GM21723 (cell line): ENCODE data around the gene PUS1.

ENCODE experiments used
- ATAC-seq: cut with Tn5 transposase; IDR thresholded peaks from one replicate; pipeline ENCODE4 v1.9.1; 2021; ENCODE audit warnings: mild to moderate bottlenecking, moderate library complexity; ENCODE audit not compliant: unreplicated experiment

PUS1 gene

DNA sequence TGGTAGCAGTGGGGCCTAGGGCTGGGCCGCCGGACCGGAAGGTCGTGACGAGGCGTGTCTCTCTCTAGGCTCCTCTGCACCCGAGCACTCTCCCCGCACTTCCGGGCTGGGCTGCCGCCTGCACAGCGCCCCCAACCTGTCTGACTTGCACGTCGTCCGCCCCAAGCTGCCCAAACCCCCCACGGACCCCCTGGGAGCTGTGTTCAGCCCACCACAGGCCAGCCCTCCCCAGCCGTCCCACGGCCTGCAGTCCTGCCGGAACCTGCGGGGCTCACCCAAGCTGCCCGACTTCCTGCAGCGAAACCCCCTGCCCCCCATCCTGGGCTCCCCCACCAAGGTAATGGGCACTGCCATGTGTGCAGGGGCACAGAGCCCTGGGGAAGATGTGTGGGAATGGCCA lies 13.3 kb upstream of the PUS1 start:
- ATAC-seq: no peak

DNA sequence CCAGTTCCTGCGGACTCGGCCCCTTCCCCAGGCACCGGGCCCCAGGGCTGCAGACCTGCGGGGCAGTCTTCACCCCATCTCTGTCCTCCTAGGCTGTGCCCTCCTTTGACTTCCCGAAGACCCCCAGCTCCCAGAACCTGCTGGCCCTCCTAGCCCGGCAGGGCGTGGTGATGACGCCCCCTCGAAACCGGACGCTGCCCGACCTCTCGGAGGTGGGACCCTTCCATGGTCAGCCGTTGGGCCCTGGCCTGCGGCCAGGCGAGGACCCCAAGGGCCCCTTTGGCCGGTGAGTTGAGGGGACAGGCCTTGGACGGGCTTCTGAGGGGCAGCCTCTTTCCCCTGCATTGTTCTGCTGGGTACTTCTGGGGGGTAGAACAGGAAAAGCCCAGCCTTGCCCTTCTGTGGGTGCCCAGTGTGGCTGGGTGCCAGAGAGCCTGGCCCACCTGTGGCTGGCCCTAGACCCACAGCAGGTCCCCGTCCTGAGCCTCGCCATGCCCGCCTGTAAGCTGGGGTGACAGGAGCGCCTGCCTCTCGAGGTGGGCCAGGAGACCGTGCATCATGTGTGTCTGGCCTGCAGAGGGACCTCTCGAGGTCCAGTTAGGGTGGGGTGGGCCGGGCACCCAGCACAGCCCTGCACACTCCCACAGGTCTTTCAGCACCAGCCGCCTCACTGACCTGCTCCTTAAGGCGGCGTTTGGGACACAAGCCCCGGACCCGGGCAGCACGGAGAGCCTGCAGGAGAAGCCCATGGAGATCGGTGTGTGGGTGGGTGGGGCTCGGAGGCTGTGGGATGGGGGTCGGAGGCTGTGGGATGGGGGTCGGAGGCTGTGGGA lies 12.6 kb upstream of the PUS1 start:
- no peak for ATAC-seq

DNA sequence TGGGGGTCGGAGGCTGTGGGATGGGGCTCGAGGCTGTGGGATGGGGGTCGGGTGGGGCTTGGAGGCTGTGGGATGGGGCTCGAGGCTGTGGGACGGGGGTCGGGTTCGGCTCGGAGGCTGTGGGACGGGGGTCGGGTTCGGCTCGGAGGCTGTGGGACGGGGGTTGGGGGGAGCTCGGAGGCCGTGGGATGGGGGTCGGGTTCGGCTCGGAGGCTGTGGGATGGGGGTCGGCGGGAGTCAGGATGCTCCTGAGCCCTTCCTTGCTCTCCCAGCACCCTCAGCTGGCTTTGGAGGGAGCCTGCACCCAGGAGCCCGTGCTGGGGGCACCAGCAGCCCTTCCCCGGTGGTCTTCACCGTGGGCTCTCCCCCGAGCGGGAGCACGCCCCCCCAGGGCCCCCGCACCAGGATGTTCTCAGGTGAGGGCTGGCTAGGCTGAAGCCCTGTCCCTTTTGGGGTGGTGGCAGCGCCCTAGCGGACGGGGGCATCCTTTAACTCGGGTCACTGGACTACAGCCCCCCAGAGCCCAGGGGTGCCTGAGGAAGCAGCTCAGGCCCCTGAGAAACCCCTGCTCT lies 11.9 kb upstream of the PUS1 start:
- no peak for ATAC-seq

DNA sequence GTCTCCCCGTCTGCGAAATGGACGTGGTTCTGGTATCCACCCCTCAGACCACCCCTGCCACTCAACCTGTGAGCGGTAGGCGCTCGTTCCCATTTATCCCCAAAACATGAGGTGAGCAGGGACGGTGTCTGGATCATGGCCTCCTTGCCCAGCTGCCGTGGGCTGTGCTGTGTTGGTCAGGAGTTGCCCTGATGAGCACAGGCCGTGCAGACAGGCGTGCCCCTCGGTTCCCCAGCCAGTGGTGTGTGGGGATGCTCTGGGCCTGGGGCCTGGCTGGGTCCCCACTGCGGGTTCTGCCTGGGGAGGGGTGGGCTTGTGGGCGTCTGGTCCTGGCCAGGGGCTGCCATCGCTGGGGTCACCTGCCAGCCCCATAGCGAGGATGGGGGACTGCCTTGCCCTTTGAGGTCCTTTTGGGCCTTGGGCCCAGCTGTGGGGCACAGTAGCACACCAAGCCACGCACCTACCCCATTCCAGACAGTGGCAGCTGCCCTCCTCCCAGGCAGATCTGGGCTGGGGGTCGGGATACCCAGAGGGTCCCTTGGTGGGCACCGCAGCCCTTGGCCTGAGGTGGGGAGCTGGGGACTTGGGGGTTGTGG lies 11.3 kb upstream of the PUS1 start:
- ATAC-seq: no peak

DNA sequence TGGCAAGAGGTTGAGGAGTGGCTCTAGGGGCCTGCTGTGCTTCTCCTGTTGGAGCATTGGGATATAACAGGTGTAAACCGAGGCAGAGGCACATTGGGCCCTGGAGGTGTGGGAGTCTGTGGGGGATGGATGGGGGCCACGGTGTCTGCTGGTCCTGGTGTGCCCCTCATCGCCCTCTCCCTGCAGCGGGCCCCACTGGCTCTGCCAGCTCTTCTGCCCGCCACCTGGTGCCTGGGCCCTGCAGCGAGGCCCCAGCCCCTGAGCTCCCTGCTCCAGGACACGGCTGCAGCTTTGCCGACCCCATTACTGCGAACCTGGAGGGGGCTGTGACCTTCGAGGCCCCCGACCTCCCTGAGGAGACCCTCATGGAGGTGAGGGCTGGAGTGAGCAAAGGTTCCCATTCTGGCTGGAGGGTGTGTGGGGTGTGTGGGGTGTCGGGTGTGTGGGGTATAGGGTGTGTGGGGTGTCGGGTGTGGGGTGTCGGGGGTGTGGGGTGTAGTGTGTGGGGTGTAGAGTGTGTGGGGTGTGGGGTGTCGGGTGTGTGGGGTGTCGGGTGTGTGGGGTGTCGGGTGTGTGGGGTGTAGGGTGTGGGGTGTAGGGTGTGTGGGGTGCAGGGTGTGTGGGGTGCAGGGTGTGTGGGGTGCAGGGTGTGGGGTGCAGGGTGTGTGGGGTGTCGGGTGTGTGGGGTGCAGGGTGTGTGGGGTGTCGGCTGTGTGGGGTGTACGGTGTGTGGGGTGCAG lies 10.6 kb upstream of the PUS1 start:
- ATAC-seq: no peak

DNA sequence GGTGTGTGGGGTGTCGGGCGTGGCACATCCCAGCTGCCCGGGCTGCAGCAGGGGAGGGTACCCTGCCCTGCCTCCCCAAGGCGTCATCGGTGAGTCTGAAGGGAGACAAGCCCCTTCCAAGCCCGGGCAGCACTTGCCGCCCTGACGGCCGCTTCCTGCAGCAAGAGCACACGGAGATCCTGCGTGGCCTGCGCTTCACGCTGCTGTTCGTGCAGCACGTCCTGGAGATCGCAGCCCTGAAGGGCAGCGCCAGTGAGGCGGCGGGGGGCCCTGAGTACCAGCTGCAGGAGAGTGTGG lies 10.1 kb upstream of the PUS1 start:
- ATAC-seq: no peak

DNA sequence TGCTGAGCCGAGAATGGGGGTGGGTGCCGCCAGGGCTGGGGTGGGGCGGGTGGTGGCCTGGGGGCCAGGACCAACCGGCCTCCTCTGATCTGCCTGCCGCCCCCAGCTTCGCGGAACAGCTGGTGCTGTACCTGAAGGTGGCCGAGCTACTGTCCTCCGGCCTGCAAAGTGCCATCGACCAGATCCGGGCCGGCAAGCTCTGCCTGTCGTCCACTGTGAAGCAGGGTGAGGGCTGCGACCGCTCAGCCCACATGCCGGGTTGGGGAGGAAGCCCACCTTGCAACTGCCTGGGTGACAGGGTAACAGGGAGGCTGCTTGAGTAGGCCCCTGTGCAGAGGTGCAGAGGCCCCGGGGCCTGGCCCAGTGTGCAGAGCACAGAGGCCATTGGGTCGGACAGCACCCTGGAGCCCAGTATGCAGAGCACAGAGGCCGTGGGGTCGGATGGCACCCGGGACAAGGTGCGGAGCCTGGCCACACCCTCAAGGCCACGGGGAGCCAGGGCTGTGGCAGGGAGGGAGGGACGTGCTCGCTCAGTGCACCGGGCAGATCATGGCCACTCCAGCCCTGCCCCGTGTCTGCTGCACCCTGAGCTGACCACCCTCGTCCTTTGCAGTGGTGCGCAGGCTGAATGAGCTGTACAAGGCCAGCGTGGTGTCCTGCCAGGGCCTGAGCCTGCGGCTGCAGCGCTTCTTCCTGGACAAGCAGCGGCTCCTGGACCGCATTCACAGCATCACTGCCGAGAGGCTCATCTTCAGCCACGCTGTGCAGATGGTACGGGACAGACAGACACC lies 9.5 kb upstream of the PUS1 start:
- no peak for ATAC-seq

DNA sequence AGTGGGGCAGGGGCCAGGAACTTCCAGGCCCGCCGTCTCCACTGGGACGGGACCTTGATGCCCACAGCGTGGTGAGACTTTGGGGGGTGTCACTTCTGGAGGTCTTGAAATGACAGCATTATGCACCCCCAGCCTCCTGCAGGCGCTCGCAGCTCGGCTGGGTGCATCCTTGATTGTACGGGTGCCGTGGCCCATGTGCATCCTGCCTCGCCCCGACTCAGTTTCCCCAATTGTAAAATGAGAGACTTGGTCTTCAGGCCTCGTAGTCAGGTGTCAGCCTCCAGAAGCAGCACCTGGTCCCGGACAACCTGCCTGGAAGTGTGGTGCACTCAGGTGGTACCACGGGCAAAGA lies 8.9 kb upstream of the PUS1 start:
- no peak for ATAC-seq

DNA sequence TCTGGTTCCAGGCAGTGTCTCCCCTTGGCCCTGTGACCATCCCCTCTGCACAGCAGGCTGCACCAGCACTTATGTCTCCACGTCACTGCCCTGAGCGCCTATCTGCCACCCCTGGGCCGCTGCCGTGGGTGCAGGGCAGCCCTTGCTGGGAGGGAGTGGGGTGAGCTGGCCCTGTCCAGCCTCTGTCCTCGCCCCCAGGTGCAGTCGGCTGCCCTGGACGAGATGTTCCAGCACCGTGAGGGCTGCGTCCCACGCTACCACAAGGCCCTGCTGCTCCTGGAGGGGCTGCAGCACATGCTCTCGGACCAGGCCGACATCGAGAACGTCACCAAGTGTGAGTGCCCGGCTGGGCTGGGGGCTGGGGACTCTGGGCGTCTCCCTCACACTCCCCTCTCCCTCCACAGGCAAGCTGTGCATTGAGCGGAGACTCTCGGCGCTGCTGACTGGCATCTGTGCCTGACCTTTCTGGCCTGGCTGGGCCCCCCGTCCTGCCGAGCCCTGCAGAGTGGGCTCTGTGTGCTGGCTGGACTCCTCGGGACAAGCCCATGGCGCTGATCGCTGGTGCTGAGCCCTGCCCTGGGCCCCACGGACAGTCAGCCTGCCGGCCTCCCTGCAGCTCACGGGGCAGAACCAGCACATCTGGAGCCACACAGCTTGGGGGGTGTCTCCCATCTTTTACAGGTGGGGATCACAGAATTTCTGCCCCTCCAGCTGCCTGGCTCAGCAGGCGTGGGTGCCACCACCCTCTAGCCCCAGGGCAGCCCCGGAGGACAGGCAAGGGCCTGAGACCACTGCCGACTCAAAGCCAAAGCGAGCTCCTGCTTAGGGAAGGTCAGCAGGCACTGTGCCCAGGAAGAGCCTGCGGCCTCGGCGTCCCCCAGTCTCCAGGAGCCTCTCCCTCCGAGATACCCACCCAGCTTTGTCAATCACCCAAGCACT lies 7.9 kb upstream of the PUS1 start:
- ATAC-seq: no peak

DNA sequence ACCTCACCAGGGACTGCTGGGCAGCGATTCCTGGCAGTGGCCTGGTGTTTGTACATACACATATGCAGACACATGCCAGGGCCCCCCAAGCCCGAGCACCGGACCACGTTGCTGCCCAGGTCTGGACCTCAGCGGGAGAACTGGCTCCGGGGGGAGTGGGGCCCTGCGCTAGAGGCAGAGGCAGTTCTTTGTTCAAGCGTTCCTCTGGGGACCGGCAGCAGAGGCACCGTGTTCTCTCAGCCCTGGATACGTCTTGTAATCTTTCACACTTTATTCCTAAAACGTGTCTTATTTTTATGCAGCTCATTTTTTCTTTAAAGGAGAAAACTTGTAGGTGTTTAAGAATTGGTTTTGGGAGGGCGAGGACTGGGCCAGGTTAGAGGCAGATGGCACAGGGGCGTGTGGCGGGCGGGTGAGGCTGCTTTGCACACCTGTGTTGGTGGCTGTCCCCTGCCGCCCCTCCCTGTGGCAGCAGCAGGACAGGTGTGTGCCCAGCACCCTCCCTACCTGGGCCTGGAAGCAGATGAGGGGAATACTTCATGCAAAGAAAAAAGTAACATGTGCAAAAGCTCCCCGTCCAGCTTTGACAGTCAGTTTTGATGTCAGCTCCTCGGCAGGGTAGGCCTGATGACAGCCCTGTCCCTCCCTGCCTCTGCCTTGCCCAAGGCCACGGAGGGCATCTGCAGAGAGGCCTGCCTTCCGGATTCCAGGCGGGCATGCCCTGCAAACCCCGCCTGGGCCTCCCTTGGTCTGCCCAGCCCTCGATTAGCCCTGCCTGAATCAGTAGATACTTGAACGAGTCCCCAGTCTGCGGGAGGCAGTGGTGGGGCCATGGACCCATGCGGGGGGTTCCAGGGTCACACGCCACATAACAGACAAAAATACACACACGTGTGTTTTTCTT lies 7.0 kb upstream of the PUS1 start:
- ATAC-seq: no peak

DNA sequence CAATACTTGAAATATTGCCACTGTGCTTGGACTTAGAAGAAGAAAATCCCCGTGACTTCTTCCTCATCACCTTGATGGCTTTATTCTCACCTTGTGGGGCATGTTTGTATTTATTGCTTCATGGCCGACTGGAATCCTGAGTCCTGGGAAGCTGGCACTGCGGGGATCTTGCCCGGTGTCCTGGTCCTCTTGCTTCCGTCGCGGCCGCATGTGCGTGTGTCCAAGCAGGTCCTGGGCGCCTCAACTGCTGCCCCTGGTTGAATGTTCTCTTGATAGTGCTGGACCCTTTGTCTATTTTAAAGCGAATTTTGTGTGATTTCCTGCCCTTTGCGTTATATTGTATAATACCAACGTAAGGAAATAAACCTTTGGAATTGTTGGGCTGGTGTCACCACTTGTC lies 6.3 kb upstream of the PUS1 start:
- no peak for ATAC-seq

DNA sequence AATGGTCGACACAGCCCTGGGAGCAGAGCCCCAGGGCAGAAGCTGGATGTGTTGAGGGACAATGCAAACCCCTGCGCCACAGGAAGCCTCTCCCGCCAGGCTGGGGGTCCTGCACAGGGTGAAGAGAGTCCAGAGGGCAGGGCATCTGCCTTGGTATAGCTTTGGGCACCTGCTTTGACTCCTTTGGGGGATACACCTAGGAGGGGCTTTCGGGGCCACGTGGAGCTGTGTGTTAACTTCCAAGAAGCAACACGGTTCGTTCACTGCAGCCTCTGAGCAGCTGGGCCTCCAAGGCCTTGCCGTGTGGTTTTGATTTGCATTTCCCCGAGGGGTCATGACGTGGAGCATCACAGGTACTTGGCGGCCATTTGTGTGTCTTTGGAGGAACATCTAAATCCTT lies 5.8 kb upstream of the PUS1 start:
- ATAC-seq: peak; percentile 80

DNA sequence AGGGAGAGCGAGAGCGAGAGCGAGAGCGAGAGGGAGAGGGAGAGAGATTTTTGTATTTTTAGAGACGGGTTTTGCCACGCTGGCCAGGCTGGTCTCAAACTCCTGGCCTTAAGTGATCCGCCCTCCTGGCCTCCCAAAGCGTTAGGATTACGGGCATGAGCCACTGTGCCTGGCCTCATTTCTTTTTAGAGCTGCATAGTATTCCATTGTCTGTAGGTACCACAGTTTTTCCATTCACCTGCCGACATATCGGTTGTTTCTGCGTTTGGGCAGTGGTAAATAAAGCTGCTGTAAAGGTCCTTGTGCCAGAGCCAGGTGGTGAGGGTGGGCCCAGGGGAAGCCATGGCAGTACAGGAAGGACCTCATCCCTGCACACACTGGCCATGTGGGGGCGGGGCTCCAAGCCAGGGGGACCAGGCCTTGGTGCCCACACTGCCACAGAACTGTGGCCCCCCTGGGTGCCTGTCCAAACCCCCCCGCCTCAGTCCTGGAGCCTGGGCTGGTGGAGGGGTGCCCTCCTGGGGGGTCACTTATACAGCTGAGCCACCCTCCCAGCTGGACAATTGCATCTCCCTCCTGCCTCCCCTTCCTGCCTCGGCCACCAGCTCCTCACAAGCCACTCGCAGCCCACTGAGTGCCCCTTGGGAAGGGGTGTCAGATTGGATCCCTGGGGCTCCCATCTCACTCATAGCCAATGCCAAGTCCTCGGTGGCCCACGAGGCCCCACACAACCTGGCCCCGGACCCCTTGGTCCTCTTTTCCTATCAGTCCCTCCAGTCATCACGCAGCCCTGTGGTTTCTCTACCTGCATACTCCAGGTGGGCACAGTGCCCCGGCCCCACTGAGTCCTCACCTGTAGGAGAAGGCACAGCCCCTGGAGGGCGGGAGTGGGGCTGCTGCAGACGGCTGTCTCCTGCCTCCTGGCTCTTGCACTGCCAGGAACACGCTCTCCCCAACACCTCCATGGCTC lies 1.7 kb upstream of the PUS1 start:
- no peak for ATAC-seq

DNA sequence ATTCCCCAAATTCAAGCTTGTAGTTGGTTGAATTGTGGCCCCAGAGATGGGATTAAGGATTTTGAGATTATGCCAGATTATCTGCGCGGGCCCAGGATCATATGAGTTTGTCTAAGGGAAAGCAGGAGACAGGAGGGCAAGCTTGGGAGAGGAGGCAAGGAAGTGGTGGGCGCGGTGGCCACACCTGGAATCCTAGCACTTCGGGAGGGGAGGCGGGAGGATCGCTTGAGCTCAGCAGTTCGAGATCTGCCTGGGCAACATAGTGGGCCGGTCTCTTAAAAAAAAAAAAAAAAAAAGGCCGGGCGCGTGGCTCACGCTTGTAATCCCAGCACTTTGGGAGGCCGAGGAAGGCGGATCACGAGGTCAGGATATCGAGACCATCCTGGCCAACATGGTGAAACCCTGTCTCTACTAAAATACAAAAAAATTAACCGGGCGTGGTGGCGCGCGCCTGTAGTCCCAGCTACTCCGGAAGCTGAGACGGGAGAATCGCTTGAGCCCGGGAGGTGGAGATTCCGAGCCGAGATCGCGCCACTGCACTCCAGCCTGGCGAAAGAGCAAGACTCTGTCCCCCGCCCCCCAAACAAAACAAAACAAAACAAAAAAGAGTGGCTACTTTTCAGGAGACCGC lies 881 bp upstream of the PUS1 start:
- ATAC-seq: no peak

DNA sequence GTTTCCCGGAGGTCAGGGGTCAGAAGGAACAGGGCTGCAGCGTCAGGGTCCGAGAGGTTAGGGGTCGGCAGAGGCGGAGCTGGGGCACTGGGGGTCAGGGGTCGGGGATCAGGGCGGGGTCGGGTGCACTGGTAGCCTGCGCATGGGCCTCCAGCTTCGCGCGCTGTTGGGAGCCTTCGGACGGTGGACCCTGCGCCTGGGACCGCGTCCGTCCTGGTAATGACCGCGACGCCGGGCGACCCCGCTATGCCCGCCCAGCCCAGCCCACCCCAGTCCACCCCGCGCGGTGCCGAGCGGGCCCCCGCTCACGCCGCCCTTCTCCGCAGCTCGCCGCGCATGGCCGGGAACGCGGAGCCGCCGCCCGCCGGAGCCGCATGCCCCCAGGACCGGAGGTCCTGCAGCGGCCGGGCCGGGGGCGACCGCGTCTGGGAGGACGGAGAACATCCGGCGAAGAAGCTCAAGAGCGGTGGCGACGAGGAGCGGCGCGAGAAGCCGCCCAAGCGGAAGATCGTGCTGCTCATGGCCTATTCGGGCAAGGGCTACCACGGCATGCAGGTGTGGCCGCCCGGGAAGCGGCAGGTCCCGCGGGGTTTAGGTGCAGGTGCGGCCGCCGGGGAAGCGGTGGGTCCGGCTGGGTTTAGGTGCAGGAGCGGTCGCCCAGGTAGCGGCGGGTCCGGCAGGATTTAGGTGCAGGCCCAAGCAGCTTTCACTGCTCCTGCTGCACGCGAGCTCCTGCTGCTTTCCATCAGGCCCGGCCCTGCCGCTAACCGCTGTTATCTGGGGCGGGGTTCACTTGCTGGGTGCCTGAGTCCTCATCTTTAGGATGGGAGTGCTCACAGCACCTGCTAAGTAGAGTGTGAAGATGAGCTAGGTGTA lies 743 bp downstream of the PUS1 start:
- peak; percentile 21 for ATAC-seq

DNA sequence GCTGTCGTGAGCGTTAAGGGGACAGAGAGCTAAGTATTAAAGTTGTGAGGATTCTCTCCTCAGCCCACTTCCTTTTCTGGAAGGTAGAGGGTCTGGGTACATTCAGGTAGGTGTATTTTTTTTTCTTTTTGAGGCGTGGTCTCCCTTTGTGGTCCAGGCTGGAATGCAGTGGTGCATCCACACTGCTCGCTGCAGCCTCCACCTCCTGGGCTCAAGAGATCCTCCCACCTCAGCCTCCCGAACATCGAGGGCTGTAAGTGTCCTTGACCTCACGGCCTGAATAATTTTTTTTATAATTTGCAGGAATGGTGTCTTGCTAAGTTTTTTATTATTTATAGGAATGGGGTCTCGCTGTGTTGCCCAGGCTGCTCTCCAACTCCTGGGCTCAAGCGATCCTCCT lies 1.4 kb downstream of the PUS1 start:
- ATAC-seq: no peak

DNA sequence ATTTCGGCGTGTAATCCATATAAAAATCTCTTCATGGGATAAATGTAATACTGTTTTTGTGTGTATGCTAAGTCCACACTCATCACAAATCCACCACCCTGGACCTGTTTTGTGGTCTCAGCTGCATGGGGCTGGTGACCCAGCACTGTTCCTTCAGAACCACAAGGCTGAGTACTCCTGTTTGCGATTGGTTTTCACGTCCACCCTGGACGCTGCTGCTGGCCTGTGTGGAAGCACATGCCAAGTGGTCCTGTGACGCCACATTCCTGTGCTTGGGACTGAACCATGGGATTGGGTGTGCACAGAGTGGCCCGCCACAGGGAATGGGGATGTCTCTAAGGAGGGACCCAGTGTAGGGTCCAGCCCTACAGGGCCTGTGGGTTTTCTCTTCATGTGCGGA lies 4.3 kb downstream of the PUS1 start:
- no peak for ATAC-seq
